ENCODE data around the gene SPTB.
A peak's percentile ranks its signal among the peaks of the same experiment; 100 is the strongest.

SPTB gene

GRCh38 chr14:64880221-64881121, 764 bp upstream of the SPTB start:
- DNase-seq = peak; percentile 75

GRCh38 chr14:64878837-64879634, 671 bp downstream of the SPTB start:
- peak; percentile 40 for DNase-seq

GRCh38 chr14:64877846-64878245, 1.9 kb downstream of the SPTB start:
- DNase-seq = no peak

DNA sequence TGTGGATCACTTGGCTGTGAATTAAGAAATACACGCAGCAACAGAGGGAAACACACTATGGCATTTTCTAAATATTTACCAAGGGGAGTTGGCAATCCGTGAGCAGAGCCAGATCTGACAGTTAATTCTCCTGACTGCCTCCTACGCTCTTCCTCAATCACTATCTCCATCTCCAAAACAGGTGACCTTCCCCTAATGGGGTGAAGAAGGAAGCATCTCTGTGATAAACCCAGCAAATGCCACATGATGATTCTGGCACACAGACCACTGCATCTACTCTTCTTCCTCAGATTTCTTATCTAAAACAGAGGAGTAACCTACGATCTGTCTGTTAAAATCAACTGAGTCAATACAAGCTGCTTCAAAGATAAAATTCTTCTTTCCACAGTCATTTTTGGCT, 4.4 kb downstream of the SPTB start:
- no peak for DNase-seq

DNA sequence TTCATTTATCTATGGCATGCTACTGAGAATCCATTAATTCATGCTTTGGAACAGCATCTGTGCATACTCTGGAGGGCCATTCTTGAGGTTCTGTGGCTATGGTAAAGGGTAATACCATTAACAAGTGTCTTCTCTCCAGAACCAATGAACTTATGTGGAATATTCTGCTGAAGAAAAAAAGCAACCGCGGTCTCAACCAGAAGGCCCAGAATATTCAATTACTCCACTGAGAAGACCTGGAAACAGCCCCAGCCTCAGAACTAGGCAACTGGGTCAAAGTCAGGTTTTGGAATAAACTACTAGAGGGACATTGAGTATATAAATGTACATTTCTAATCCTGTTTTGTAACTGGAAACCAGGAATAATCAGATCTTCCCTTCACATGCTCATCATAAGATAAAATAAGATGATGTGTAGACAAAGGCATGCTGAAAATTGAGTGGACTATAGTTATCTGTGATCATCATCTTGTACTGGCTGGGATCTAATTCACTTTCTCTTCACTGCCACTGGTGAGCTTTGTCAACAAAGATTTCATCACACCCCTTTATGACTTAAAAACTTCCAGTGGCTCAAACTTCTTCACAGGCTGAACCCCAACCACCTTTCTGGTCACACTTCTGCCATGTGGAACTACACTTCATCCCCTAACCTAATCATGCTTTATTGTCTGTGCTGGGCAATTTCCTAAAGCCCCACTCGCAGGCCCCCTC, 6.0 kb downstream of the SPTB start:
- no peak for DNase-seq

GRCh38 chr14:64871344-64871743, 8.4 kb downstream of the SPTB start:
- no peak for DNase-seq

DNA sequence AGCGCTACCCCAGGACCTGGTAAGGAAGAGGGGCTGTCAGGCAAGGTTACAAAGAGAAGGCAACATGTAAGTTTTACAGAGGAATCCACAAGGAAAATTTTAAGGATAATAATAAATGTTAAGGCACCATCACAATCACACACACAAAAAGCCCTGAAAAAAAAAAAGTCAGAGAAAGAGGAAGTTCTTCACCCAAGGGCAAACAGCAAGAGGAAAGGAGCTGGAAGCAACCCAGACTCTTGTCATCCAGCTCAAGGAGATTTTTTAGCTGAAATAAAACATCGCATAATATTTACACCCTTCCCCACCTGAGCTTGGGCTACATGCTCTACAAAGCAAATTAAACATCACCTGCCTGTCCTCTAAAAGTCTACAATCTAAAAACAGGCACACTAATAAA, 9.5 kb downstream of the SPTB start:
- peak; percentile 51 for DNase-seq

DNA sequence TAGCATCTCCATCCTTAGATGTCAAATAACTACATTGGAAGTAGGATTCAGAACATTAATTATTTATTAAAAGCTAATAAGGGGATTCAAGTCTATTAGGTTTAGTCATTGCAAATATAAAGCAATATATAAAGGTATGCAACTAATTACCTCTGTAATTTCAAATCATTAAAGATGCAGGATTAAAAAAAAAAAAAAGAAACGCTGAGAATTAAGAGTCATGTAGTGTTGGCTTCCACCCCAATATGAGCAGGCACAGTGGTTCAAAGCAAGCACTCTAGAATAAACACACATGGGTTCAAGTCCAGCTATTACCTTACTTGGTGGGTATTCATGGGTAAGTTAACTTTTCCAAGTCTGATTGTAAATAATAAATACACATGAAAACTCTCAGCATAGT, 10.9 kb downstream of the SPTB start:
- DNase-seq = no peak

- no peak for DNase-seq
These were observed 11.3 kb downstream of the SPTB start for GRCh38 chr14:64868379-64868778.

- DNase-seq = no peak
These were observed 12.5 kb downstream of the SPTB start for GRCh38 chr14:64867182-64867581.

DNA sequence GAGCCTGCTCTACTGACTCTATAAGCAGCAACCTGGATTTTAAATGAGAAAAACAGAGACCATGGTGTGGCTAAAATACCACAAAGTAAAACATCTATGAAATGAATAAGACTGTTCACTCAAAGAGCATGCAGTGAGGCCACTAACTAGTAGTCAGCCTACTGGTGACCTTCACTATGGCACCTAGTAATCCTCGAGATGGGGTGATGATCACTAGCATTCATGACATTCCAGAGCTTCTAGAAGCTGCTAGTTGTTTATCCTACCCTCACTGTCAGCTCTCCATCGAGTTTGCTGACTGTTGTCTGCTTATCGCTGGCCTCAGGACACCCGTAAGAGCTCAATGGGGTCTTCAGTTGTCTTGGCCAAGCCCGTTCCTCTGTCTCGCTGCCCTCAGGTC, 13.7 kb downstream of the SPTB start:
- DNase-seq = no peak

DNA sequence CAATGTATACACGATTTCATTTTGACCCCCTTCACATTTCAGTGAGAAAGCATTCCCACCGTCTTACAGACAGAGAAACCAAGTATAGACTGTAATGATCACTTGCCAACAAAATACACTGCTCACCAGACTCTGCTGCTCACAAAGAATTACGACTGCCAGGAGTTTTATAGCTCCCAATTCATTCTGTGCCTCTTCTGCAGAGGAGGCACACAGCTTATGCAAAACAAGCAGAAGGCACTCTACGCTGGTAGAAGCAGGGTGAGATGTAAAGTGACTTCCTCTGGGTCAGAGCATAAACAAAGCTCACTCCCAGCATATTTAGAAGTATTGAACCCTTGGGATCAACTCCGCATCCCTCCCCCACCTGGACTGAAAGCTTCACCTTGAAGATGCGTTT, 14.6 kb downstream of the SPTB start:
- DNase-seq = no peak

- DNase-seq = no peak
These were observed 15.4 kb downstream of the SPTB start for GRCh38 chr14:64864258-64864657.

GRCh38 chr14:64861916-64862315, 17.8 kb downstream of the SPTB start:
- no peak for DNase-seq

- no peak for DNase-seq
These were observed 19.7 kb downstream of the SPTB start for GRCh38 chr14:64860039-64860438.

- DNase-seq = no peak
These were observed 21.5 kb downstream of the SPTB start for GRCh38 chr14:64857979-64858744.

DNA sequence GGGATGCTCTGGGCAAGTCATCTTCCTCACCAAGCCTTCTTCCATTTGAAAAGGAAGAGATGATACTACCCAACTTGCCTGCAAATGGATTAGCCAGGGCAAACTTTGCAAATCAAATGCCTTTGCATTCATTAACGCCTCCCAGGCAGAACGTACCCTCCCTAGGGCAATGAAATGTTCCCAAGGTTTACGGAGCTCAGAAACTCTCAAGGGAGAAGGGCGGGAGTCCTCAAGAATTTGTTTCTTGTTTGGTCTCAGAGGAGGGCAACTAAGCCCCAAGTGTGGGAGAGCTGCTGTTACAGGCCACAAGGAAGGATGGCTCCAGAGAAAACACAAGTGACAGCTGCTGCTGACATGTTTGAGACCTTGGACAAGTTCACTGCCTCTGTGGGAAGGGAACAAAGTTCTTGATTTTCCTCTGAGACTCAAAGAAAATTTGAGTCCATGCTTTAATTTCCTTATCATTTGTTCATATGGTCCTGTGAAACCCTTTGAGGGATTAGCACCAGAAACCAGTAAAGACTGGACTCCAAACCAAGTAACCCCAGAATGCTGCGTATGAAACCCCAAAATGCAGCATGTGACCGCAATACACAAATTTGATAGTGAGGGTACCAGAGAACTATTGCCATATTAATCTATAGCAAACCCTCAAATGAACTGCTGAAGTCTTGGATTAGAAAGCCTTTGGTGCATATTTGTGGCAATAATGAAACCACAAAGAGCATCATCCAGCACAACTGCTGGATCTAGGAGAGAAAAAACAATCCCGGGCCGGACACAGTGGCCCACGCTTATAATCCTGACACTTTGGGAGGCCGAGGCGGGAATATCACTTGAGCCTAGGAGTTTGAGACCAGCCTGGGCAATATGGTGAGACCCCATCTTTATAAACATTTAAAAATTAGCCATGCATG, 22.9 kb downstream of the SPTB start:
- DNase-seq = peak; percentile 43

- DNase-seq = no peak
These were observed 23.8 kb downstream of the SPTB start for GRCh38 chr14:64855721-64856528.

- no peak for DNase-seq
These were observed 29.2 kb downstream of the SPTB start for GRCh38 chr14:64850369-64851137.

GRCh38 chr14:64849940-64850339, 29.8 kb downstream of the SPTB start:
- no peak for DNase-seq

Data from OCI-M1 (cell line).